Gastroesophageal sphincter (tissue), 4 donors: ENCODE data around the gene MBOAT2. TPM values are rescaled to one million over a fixed set of nuclear protein-coding genes. Genes with fewer than 3 reads are reported as not detected.

Experiments
- ATAC-seq: fragments of 150-250 bp; one replicate; pipeline ENCODE4 v1.9.1; 2016; ENCODE audit warnings: mild to moderate bottlenecking, moderate library complexity
- H3K27ac ChIP-seq, 4 donors: fragments of 200-600 bp; sonication (generic) in 3 of 4; 1 replicate in 3 of 4; 2 replicates in 1 of 4; pipeline ENCODE4 v1.5.1; 2016 to 2019
- H3K27me3 ChIP-seq: fragments of 200-600 bp; sonication (generic); one replicate; pipeline ENCODE4 v1.5.1; 2019
- H3K36me3 ChIP-seq, 2 donors: fragments of 200-600 bp; sonication (generic); one replicate each; pipeline ENCODE4 v1.5.1; 2019; ENCODE audit warnings: control low read depth in 1 of 2
- H3K4me1 ChIP-seq, 3 donors: fragments of 200-600 bp; sonication (generic); 1 replicate in 2 of 3; 2 replicates in 1 of 3; pipeline ENCODE4 v1.5.1; 2016 to 2019; ENCODE audit warnings: control low read depth in 2 of 3
- H3K4me3 ChIP-seq, 2 donors: fragments of 200-600 bp; sonication (generic); one replicate each; pipeline ENCODE4 v1.5.1; 2019; ENCODE audit warnings: mild to moderate bottlenecking in 1 of 2, moderate library complexity in 1 of 2
- H3K9me3 ChIP-seq, 3 donors: fragments of 200-600 bp; sonication (generic); one replicate each; pipeline ENCODE4 v1.5.1; 2017 to 2019; ENCODE audit warnings: control low read depth in 2 of 3
- CTCF ChIP-seq, 4 experiments: fragments of 200-600 bp in 2 of 4; fragments of 450-650 bp in 2 of 4; sonication (generic) in 1 of 4; IDR thresholded peaks; one replicate each; pipeline ENCODE4 v1.5.1; 2017 to 2019; ENCODE audit warnings: antibody characterized with exemption in 4 of 4, mild to moderate bottlenecking in 2 of 4, moderate library complexity in 2 of 4
- EP300 ChIP-seq: sonication (generic); formaldehyde crosslinking; IDR thresholded peaks from one replicate; pipeline ENCODE4 v1.6.1; 2017; ENCODE audit warnings: antibody characterized with exemption, mild to moderate bottlenecking
- POLR2A ChIP-seq, 2 donors: fragments of 450-650 bp; IDR thresholded peaks; one replicate each; pipeline ENCODE4 v1.6.1; 2017; ENCODE audit warnings: antibody characterized with exemption in 2 of 2, mild to moderate bottlenecking in 2 of 2, moderate library complexity in 1 of 2
- POLR2AphosphoS5 ChIP-seq: sonication (generic); formaldehyde crosslinking; IDR thresholded peaks from one replicate; pipeline ENCODE4 v1.6.1; 2017; ENCODE audit warnings: antibody characterized with exemption
- WGBS, 2 donors: methylation state at CpG; one replicate each; pipeline ENCODE4 v1.1.5; 2018; ENCODE audit warnings: low coverage in 1 of 2; 5-methylcytosine and 5-hydroxymethylcytosine counted together
- total RNA-seq, 4 donors: library from RNA; depleted of rRNA; stranded (reverse); fragments of >200 nt; gene quantifications; one replicate each; pipeline ENCODE4 v1.1.0, GENCODE V29; 2016

The MBOAT2 gene
- total RNA-seq, 4 donors from 2014 or later: 21.0 to 27.0 (median 23.5) TPM

GRCh38 chr2:8867363-8867762, 136.1 kb downstream of the MBOAT2 start:
- 83 to 92% methylated on average over 3 of the region's 3 CpGs for WGBS, 2 donors
- Histone ChIP-seq H3K27ac (no peak overlapping the region), H3K9me3 (no peaks in the 10 kb centered on the region), H3K4me1 (no peaks in the 10 kb centered on the region), H3K27me3 (no peaks in the 10 kb centered on the region), H3K36me3 (peaks cover 0 to 22% of the 10 kb centered on the region in 2 donors), H3K4me3 (no peak overlapping the region)
- ATAC-seq: no peak
- TF ChIP-seq POLR2A (IDR thresholded peaks at IDR 0.05): no peak

- Histone ChIP-seq H3K27ac (no peak overlapping the region), H3K36me3 (peaks cover 0 to 49% of the 10 kb centered on the region in 2 donors), H3K4me3 (no peak overlapping the region), H3K27me3 (no peaks in the 10 kb centered on the region), H3K9me3 (no peaks in the 10 kb centered on the region), H3K4me1 (no peaks in the 10 kb centered on the region)
- no peak for ATAC-seq
- TF ChIP-seq POLR2AphosphoS5 (no peak), CTCF (IDR thresholded peaks at IDR 0.05) (no peak), EP300 (no peak), POLR2A (IDR thresholded peaks at IDR 0.05) (no peak)
- WGBS, 2 donors: 78 to 81% methylated on average over 10 of the region's 10 CpGs
Measured at GRCh38 chr2:8863331-8863953, 140.0 kb downstream of the MBOAT2 start.

- no peaks in the 10 kb centered on the region for H3K9me3 ChIP-seq
- peaks cover 0 to 57% of the 10 kb centered on the region in 2 donors for H3K36me3 ChIP-seq
- 90 to 100% methylated on average over 1 to 7 of the region's 7 CpGs for WGBS, 2 donors
- no peak overlapping the region for H3K27ac ChIP-seq
- no peak for TF ChIP-seq POLR2A (IDR thresholded peaks at IDR 0.05)
- TF ChIP-seq CTCF (IDR thresholded peaks at IDR 0.05): no peak
- TF ChIP-seq EP300: no peak
- no peak for TF ChIP-seq POLR2AphosphoS5
- H3K4me3 ChIP-seq: no peak overlapping the region
- no peak for ATAC-seq
- no peaks in the 10 kb centered on the region for H3K27me3 ChIP-seq
- H3K4me1 ChIP-seq: no peaks in the 10 kb centered on the region
Measured at GRCh38 chr2:8862230-8862629, 141.3 kb downstream of the MBOAT2 start.

- Histone ChIP-seq H3K4me1 (no peaks in the 10 kb centered on the region), H3K27me3 (no peaks in the 10 kb centered on the region), H3K27ac (no peak overlapping the region), H3K9me3 (no peaks in the 10 kb centered on the region), H3K4me3 (no peak overlapping the region), H3K36me3 (peaks cover 0 to 55% of the 10 kb centered on the region in 2 donors)
- no peak for ATAC-seq
- no peak for TF ChIP-seq CTCF (IDR thresholded peaks at IDR 0.05)
- TF ChIP-seq POLR2AphosphoS5: no peak
- TF ChIP-seq EP300: no peak
- no peak for TF ChIP-seq POLR2A (IDR thresholded peaks at IDR 0.05)
- 100% methylated on average over 1 of the region's 1 CpG for WGBS, 2 donors
Measured at GRCh38 chr2:8861797-8862196, 141.7 kb downstream of the MBOAT2 start.

GRCh38 chr2:8860239-8860638, 143.2 kb downstream of the MBOAT2 start:
- no peak overlapping the region for H3K27ac ChIP-seq
- ATAC-seq: no peak
- H3K9me3 ChIP-seq: no peaks in the 10 kb centered on the region
- H3K27me3 ChIP-seq: no peaks in the 10 kb centered on the region
- H3K4me3 ChIP-seq: no peak overlapping the region
- peaks cover 0 to 55% of the 10 kb centered on the region in 2 donors for H3K36me3 ChIP-seq
- no peaks in the 10 kb centered on the region for H3K4me1 ChIP-seq
- 68 to 82% methylated on average over 2 of the region's 2 CpGs for WGBS, 2 donors
- TF ChIP-seq POLR2AphosphoS5: no peak
- no peak for TF ChIP-seq POLR2A (IDR thresholded peaks at IDR 0.05)

- Histone ChIP-seq H3K27ac (no peak overlapping the region), H3K4me1 (no peaks in the 10 kb centered on the region), H3K9me3 (no peaks in the 10 kb centered on the region), H3K4me3 (no peak overlapping the region), H3K27me3 (no peaks in the 10 kb centered on the region), H3K36me3 (peaks cover 0 to 48% of the 10 kb centered on the region in 2 donors)
- 85 to 100% methylated on average over 1 of the region's 1 CpG for WGBS, 2 donors
- ATAC-seq: no peak
- TF ChIP-seq CTCF (IDR thresholded peaks at IDR 0.05) (no peak), EP300 (no peak), POLR2A (IDR thresholded peaks at IDR 0.05) (no peak), POLR2AphosphoS5 (no peak)
Measured at GRCh38 chr2:8858910-8859309, 144.6 kb downstream of the MBOAT2 start.
